Lower leg skin (tissue), 4 donors: ENCODE results near the gene NRL. TPM values are rescaled to one million over a fixed set of nuclear protein-coding genes. Genes with fewer than 3 reads are reported as not detected.

Source experiments
- DNase-seq, 2 donors: peaks; one replicate each; pipeline ENCODE4 v3.0.0-alpha.2; 2019; ENCODE audit warnings: low spot score in 2 of 2
- H3K4me3 ChIP-seq: fragments of 200-600 bp; sonication (generic); 2 replicates; pipeline ENCODE4 v1.5.1; 2017; ENCODE audit warnings: mild to moderate bottlenecking, low read depth; ENCODE audit not compliant: poor library complexity, severe bottlenecking
- POLR2A ChIP-seq, 2 donors: fragments of 450-650 bp; IDR thresholded peaks; one replicate each; pipeline ENCODE4 v1.6.1; 2016 to 2017; ENCODE audit warnings: antibody characterized with exemption in 2 of 2, mild to moderate bottlenecking in 1 of 2, moderate library complexity in 1 of 2
- WGBS, 2 donors: methylation state at CpG; one replicate each; pipeline ENCODE4 v1.1.5; 2018; 5-methylcytosine and 5-hydroxymethylcytosine counted together
- intact Hi-C: fragments of 100-400 bp; cut with DNase I; formaldehyde crosslinking; loops from one replicate; pipeline ENCODE4 v1.15.0; 2023; ENCODE audit warnings: low total_unique reads
- total RNA-seq, 4 donors: library from RNA; depleted of rRNA; stranded (reverse); fragments of >200 nt; gene quantifications; one replicate each; pipeline ENCODE4 v1.1.0, GENCODE V29; 2016
- TF ChIP-seq, protein P1 (sequence below), 3 donors: fragments of 450-650 bp; IDR thresholded peaks; one replicate each; pipeline ENCODE4 v1.5.1; 2016; ENCODE audit warnings: antibody characterized with exemption in 3 of 3, mild to moderate bottlenecking in 3 of 3, moderate library complexity in 2 of 3

NRL gene
- total RNA-seq, result 1 to 10 TPM in 2 of 4 donors, under 1 TPM in 1, not detected in 1; 0.52 to 2.4 (median 2.2) TPM

DNA sequence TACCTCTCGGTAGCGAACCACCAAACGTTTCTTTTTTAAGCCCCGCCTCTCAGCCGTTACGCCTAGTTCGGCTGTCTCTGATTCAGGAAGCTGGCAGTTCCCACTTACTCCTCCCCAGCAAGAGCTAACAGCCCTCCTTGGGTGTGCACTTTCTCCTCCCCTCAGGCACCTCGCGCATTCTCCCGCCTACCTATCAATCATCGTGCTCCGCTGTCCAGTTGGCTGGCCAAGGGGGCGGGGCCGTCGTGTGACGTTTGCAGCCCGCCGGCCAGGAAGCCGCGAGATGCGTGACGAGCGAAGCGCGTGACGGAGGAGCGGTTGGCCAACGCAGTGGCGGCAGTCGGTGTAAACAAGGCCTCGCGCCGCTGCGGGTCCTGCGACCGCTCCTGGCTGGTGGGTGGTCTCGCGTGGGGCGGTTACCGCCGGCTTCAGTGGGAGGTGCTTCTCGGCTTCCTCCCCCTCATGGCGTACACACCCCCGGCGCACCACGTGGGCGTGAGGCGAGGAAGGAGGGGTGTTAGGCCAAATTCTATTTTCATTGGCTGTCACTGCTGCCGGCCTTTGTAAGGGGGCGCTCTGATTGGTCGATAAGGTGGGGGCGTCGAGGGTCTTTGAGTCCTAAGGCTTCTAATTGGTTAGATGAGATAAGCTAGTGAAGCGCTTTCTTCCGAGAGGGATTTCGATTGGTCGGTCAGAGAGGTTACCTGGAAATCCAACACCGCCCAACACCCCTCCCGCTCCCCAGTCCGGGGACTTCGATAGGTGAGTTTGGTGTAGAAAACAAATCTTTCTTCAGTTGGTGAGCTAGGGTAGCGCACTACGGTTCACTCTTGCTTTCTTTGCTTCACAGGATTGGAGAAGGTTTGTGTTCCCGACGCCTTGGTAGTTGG lies at the start of gene NRL, which contains the start of gene DCAF11:
Gene NRL (minus strand): TSS at position 418 of the 890 bp plus-strand sequence. CDS start 32,101 bp downstream, outside the sequence.
Gene DCAF11 (plus strand): TSS at position 246 of the 890 bp plus-strand sequence. CDS start 818 bp downstream, outside the sequence.
- DNase-seq, result peak; percentile 99 to 100
- WGBS, 2 donors, result 0 to 1% methylated on average over 44 to 64 of the region's 65 CpGs
- H3K4me3 ChIP-seq, result peak within 1 kb of the TSS; percentile 66
- intact Hi-C loops, result no loop called here
- TF ChIP-seq POLR2A (IDR thresholded peaks at IDR 0.05), result no peak
- TF ChIP-seq, protein P1, sequence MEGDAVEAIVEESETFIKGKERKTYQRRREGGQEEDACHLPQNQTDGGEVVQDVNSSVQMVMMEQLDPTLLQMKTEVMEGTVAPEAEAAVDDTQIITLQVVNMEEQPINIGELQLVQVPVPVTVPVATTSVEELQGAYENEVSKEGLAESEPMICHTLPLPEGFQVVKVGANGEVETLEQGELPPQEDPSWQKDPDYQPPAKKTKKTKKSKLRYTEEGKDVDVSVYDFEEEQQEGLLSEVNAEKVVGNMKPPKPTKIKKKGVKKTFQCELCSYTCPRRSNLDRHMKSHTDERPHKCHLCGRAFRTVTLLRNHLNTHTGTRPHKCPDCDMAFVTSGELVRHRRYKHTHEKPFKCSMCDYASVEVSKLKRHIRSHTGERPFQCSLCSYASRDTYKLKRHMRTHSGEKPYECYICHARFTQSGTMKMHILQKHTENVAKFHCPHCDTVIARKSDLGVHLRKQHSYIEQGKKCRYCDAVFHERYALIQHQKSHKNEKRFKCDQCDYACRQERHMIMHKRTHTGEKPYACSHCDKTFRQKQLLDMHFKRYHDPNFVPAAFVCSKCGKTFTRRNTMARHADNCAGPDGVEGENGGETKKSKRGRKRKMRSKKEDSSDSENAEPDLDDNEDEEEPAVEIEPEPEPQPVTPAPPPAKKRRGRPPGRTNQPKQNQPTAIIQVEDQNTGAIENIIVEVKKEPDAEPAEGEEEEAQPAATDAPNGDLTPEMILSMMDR (IDR thresholded peaks at IDR 0.05), result peak in 1 of 3 donors; percentile 90

- peak overlapping the region; percentile 53 for H3K4me3 ChIP-seq
- TF ChIP-seq, protein P1 (IDR thresholded peaks at IDR 0.05), result no peak
- TF ChIP-seq POLR2A (IDR thresholded peaks at IDR 0.05), result no peak
- DNase-seq, result no peak
- intact Hi-C loops, result no loop called here
- 40 to 46% methylated on average over 8 of the region's 8 CpGs for WGBS, 2 donors
Measured at GRCh38 chr14:24162093-24162492, 47.3 kb upstream of the NRL start.

DNA sequence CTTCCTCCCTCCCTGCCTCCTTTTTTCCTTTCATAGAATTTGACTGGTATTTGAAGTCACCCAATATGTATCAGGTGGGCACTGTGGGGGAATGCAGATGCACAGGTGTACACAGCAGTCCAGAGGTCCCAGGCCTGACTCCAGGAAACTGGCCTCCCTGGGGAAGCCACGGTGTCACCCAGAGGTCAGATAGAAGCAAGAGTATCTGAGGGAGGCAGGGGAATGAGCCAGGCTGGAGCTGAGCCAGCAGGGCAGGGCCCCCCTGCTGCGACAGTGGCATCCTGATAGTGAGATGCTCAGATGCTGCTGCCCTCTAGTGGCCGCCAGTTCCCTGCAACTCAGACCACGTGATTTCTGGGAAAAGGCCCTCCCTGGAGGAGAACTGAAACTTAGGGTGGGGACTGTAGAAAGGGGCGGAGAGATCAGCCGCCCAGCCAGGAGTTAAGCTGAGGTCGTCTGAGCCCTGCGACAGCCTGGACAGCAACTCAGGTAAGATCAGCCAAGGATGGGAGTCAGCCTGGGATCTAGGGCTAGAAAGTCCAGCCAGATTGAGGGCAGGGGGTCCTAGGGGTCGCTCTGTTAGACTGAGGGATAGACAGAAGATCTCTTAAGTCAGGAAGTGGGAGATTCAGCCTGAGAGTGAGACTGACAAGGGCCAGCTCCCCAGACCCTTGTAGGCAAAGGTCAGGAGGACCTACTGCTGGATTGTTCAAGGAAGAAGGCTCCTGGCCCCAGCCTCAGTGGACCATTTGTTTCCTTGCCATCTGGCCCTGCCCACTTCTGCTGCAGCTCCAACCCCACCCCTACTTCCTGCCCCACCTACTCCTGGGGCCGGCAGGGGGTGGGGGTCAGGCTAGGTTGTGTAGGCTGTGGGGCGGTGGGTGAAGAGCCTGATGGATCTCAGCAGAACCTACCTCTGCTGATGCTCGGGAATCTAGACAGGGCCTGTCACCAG lies 46.4 kb upstream of the NRL start, which contains the start of gene IRF9:
Gene IRF9 (plus strand): TSS at position 416 of the 955 bp plus-strand sequence. CDS start 880 bp downstream, outside the sequence.
- 0 to 1% methylated on average over 11 of the region's 12 CpGs for WGBS, 2 donors
- peak; percentile 97 to 99 for DNase-seq
- intact Hi-C loops, result no loop called here
- peak within 1 kb of the TSS; percentile 53 for H3K4me3 ChIP-seq
- no peak for TF ChIP-seq POLR2A (IDR thresholded peaks at IDR 0.05)
- TF ChIP-seq, protein P1 (IDR thresholded peaks at IDR 0.05), result peak in 1 of 3 donors; percentile 97

- H3K4me3 ChIP-seq, result no peak overlapping the region
- no peak for TF ChIP-seq POLR2A (IDR thresholded peaks at IDR 0.05)
- TF ChIP-seq, protein P1 (IDR thresholded peaks at IDR 0.05), result no peak
- no peak for DNase-seq
- 93 to 94% methylated on average over 4 of the region's 4 CpGs for WGBS, 2 donors
- intact Hi-C loops, result no loop called here
Measured at GRCh38 chr14:24160499-24160849, 45.7 kb upstream of the NRL start.

- intact Hi-C loops, result no loop called here
- DNase-seq, result peak in 1 of 2 donors; percentile 81
- no peak overlapping the region for H3K4me3 ChIP-seq
- 82 to 83% methylated on average over 11 of the region's 11 CpGs for WGBS, 2 donors
- no peak for TF ChIP-seq POLR2A (IDR thresholded peaks at IDR 0.05)
- TF ChIP-seq, protein P1 (IDR thresholded peaks at IDR 0.05), result no peak
Measured at GRCh38 chr14:24159777-24160498, 45.2 kb upstream of the NRL start.
